Globus pallidus (tissue), 1 donor: Measurements from ENCODE around the gene U2AF2.

Experiments used
- DNase-seq: peaks from one replicate; pipeline ENCODE4 v3.0.0-alpha.2; 2015; ENCODE audit warnings: low spot score

The U2AF2 gene

GRCh38 chr19:55621673-55622231 is 33.1 kb upstream of the U2AF2 start:
- no peak for DNase-seq

GRCh38 chr19:55622242-55622969 is 32.4 kb upstream of the U2AF2 start:
- no peak for DNase-seq

DNA sequence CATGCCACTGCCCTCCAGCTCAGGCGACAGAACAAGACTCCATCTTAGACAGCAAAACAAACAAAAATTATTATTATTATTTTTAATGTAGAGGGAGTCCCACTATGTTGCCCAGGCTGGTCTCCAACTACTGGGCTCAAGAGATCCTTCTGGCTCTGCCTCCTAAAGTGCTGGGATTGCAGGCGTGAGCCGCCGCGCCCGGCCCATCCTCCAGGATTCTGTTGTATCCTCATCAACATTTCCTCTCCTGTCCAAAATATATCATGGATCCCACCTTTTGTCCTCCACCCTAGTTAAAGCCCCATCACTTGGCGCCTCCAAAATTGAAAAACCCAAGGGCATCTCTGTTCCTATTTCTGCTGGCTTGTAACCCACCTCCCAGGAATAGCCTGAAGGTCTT is 31.7 kb upstream of the U2AF2 start:
- no peak for DNase-seq

- DNase-seq = no peak
Measured at GRCh38 chr19:55623561-55623960, 31.3 kb upstream of the U2AF2 start.

DNA sequence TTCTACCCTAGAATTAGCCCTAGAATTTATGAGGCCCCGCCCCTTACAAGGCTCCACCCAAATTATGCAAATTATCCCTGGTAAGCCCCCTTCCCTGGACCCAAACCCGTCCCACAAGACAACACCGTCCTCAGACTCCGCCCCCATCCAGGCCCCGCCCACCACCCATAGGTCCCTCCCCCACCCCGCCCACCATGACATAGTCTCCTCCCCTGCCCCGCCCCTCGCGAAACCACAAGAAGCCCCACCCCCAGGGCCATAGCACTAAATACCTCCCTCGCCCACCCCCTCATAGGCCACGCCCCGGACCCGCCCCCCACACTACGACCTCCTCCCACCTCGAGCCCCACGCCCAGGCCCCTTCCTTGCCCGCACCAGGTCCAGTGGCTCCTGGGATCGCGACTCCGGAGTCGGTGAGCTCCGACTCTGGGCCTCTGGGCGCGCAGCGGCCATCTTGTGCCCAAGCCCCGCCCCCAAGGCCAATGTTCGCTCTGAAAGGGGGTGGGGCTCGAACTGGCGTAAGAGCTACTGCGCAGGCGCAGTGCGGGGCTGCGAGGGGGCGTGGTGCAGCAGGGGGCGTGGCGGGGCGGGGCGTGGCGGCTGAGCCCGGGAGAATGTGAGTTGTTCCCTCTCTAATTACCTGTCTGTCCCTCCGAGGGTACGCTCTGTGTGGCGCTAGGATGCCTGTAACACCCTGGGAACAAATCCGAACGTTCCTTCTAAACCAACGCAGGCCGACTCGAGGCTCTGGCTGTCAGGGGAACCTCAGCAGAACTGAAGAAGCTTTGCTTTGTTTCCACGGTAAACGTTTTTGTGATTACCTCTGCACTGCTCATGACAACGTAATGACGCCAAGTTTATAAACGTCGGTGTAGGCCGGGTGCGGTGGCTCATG is 30.5 kb upstream of the U2AF2 start, which contains the start of gene ZNF784:
TSS of gene ZNF784 (minus strand) at position 458 of the 895 bp plus-strand sequence. CDS start at position 453, 5 bp downstream.
- peak; percentile 88 for DNase-seq

- DNase-seq = no peak
Measured at GRCh38 chr19:55625004-55625326, 29.9 kb upstream of the U2AF2 start.

DNA sequence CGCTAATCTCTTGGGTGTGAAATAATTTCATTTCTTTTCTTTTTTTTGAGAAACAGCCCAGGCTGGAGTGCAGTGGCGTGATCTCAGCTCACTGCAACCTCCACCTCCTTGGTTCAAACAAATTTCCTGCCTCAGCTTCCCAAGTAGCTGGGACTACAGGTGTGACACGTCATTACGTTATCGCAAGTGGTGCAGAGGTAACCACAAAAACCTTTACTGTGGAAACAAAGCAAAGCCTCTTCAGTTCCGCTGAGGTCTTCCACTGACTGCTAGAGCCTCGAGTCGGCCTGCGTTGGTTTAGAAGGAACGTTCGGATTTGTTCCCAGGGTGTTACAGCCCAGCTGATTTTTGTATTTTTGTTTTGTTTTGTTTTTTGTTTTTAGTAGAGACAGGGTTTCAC is 28.5 kb upstream of the U2AF2 start:
- DNase-seq = no peak

DNA sequence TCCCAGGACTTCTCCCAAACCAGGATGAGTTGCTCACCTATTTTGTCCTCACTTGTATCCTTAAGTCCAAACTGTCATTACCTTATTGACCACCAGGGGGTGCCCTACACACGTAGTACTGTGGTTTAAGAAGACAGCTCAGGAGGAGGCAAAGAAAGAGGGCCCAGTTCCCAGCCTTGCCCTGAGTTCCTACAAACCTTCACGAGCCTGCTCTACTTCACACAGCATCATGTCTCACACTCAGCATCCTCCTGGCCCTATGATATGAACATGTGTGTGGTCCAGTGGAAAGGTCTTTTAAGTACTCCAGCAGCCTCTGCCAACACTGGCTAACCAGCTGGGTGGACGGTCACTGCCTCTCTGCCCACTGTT is 22.4 kb upstream of the U2AF2 start:
- DNase-seq = peak; percentile 90

GRCh38 chr19:55633861-55634260 is 21.0 kb upstream of the U2AF2 start:
- no peak for DNase-seq

GRCh38 chr19:55635334-55635717 is 19.5 kb upstream of the U2AF2 start:
- DNase-seq = no peak

GRCh38 chr19:55635856-55636440 is 18.9 kb upstream of the U2AF2 start:
- no peak for DNase-seq

- DNase-seq = no peak
Measured at GRCh38 chr19:55636723-55637122, 18.1 kb upstream of the U2AF2 start.

DNA sequence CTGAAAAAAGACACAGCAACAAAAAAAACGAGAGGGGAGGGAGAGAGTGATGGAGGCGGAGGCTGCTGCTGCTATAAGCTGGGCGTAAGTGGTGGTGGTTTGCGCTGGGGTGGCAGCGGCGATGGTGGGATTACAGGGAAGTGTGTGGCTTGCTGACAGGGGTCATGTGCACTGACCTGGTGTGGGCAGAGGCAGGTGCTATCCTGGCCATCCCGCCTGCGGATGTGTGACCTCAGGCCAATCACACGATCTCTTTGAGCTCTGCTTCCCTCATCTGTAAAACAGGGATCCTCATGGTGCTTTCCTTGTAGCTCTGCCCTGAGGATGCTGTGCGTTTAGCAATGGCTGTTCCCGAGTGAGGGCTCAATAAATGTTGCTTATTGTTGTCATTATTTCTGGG is 17.3 kb upstream of the U2AF2 start:
- no peak for DNase-seq

- DNase-seq = no peak
Measured at GRCh38 chr19:55638864-55639359, 15.9 kb upstream of the U2AF2 start.

GRCh38 chr19:55640043-55640576 is 14.7 kb upstream of the U2AF2 start:
- peak; percentile 46 for DNase-seq

- DNase-seq = peak; percentile 48
Measured at GRCh38 chr19:55640577-55641425, 14.0 kb upstream of the U2AF2 start, which contains the start of gene ZNF580. ZNF580 (plus strand) TSS chr19:55641002; CDS start chr19:55642509, 1,507 bp downstream.

DNA sequence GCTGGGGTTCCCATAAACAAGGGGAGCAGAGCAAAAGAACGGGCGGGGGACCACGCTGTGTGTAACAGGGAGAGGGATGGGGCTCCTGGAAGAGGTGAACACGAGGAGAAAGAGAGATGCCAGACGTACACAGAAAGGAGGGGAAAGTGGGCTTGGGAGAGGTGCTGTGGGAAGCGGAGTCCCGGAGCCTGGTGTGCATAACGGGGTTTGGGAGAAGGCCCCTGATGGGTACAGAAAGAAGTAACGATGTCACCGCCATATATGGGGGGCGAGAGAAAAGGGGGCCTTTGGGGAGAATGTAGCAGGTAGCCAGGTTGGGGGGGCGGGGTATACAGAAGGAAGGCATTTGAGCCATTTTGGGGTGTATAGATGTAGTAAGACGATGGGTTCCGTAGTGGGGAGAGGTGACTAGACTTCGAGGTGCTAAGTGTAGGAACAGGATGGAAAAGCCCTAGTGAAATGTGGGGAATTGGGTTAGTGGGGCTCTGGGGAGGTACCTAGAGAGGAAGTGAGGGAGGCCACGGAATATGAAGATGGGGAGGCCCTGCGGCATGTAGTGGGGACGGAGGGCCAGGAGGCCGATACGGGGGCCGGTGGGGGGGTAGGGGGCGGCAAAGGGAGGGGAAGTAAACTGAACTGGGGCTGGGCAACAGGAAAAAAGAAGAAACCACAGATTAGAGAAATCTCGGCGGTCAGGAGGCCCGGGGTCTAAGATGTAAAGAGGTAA is 13.2 kb upstream of the U2AF2 start:
- DNase-seq = no peak

DNA sequence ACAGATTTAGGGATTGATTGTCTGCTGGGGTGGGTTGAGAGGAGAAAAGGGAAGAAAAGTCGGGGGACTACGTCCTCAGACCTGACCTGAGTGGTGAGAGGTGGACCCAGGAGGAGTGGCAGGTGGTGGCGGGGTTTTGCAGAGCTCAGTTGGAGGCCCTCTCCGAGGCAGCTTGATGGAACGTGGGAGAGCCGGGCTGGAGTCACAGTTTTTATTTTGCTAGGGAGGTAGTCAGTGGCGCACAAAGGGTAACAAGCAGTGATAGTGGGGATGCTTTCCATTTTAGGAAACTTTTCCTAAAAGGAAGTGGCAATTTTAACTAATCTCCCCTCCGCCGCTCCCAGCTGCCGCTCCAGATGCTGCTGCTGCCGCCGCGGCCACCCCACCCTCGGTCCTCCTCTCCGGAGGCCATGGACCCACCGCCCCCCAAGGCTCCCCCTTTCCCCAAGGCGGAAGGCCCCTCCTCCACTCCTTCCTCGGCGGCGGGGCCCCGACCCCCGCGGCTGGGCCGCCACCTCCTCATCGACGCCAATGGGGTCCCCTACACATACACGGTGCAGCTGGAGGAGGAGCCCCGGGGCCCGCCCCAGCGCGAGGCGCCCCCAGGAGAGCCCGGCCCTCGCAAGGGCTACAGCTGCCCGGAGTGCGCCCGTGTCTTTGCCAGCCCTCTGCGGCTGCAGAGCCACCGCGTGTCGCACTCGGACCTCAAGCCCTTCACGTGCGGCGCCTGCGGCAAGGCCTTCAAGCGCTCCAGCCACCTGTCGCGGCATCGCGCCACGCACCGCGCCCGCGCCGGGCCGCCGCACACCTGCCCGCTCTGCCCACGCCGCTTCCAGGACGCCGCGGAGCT is 12.5 kb upstream of the U2AF2 start:
- DNase-seq = no peak
